Right kidney (tissue), 1 donor: ENCODE results near the gene CNKSR3.

Source experiments
- DNase-seq: peaks from one replicate; pipeline ENCODE4 v3.0.0-alpha.2; 2016

The CNKSR3 gene

DNA sequence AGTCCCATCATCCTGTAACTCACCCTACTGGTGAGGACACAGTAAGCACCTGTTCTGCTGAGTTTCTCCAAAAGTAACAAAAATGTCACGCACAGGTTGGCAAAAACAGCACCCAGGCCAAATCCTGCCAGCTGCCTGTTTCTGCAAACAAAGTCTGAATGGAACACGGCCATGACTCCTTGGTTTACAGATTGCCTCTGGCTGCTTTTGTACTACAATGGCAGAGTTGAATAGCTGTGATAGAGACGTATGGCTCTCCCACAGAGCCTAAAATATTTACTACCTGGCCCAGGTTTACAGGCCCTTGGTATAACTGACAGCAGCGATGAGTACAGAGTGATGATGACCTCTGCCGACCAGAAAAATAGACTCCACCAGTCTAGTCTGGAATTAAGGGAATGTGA is 52.6 kb downstream of the CNKSR3 start:
- DNase-seq = no peak

DNA sequence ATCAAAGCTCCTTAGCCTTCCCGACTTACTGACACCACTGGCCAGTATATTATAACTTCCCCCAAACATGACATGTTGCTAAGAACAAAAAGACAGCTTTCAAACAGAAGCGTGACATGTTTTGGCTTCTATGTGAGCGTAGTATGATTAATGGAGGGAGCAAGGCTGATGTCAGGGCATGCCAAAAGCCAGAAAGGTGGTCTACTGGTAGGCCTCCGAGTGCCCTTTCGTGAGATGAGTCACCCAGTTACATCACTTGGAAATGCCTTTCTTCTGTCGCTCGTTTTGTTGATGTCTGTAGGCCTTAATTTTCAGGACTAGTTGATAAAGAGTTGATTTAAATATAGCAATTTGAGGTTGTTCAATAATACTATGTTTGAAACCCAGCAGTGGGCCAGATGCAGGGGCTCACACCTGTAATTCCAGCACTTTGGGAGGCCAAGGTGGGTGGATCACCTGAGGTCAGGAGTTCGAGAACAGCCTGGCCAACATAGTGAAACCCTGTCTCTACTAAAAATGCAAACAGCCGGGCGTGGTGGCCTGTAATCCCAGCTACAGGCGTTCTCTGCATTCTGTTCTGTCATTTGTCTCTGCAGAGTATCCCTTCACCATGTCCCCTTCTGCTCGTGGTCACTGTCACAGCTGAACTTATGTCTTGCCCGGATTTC is 53.3 kb downstream of the CNKSR3 start:
- no peak for DNase-seq

DNA sequence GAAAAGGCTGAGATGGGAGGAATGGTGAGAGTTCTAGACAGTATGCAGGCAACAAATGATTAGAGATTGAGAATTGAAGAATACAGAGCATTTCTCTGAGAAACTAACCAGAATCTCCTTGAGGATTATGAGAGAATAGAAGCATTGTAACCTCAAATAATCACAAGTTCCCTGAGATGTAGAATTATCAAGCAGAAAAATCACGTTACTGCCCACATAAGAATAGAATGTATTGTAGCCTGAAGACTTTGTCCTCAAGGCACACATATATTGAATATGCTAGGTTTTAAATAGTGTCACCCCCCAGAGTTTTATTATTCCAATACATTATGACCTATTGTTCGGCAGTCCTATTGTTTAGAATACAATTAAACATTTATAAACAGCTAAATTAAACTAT is 57.2 kb downstream of the CNKSR3 start:
- no peak for DNase-seq

DNA sequence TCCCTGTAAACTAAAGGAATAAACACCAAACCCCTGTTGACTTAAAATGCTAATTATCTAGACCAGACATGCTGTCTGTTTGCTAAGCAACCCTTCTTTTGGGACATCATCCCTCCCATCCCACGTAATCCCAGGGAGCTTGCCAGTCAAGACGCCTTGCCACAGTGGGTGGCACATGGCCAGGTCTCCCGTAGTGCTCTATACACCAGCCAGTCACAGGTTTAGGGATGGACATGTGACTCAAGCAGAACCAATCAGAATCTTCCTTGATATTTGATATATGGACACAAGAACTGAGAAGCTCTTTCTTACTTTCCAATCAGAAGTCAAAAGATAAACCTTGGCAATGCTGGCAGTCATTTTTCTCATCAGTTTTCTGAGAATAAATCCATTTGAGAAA is 60.0 kb downstream of the CNKSR3 start:
- no peak for DNase-seq

DNA sequence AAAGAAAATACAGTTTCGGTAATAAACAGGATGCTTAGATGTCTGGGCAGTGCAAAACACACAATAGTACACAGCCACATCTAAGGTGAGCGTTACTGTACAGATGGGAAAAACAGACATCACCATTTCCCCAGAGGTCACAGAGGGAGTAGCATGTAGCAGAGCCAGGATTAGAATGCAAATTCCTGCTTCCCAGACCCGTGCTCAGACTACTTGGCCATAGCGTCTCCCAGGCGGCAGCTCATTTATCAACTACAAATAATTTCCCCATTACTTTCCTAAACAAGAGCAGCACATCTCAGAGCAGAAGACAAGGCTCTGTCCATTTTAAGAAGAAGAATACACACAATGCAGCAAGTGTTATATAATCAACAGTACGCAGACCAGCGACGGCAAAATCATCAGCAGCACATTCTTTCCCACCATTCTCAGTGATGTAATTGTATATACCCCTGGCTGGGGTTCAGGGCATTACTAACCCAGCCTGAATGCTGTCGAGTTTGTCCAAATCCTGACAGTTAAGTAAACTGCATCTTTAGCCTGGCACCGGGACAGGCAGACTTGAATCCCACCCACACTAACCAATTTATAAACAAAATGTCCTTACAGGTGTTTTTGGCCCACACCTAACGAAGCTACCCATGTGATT is 61.9 kb downstream of the CNKSR3 start:
- peak; percentile 50 for DNase-seq

GRCh38 chr6:154447954-154448353 is 62.5 kb downstream of the CNKSR3 start:
- no peak for DNase-seq

GRCh38 chr6:154446984-154447383 is 63.5 kb downstream of the CNKSR3 start:
- DNase-seq = no peak

- DNase-seq = no peak
These were observed 65.1 kb downstream of the CNKSR3 start for GRCh38 chr6:154445417-154445816.

DNA sequence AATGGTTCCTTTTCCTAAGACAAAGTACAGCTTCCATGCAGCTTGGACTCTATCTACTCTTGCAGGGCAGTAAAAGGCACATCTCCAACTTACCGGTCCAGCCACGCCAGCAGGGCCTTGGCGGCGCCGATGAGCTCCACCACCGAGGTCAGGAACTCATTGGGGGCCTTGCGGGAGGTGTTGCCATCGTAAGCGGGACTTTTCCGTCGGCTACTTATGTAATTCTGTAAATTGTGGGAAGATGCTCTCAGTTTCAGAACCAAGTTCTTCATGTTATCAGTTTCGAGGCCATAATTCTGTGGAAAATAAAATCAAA is 68.5 kb downstream of the CNKSR3 start:
- no peak for DNase-seq

DNA sequence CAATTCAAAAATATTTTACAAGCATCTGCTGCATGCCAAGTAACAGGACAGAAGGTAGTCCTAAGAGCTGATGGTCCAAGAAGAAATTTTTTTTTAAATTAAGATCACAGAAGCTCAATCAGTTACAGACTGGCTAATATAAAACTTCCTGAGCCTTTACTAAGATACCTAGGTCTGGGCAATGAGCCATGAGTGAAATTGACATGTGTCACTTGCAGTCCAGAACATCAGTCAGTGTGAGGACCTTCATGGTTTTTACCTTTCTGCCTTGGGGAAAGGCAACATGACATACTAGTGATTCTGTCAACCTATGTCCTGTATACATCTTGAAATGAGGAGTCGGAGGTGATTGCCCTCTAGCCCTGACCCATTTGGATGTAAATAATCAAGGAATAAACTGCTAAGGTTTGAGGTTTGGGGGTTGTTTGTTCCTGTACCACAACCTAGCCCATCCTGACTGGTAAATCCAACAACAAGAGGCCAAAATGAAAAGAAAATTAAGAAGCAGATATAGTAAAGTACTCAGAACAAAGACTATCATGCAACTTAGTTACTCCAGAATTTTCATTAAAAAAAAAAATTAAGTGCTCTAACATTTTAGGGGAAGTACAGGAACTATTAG is 70.0 kb downstream of the CNKSR3 start:
- no peak for DNase-seq

DNA sequence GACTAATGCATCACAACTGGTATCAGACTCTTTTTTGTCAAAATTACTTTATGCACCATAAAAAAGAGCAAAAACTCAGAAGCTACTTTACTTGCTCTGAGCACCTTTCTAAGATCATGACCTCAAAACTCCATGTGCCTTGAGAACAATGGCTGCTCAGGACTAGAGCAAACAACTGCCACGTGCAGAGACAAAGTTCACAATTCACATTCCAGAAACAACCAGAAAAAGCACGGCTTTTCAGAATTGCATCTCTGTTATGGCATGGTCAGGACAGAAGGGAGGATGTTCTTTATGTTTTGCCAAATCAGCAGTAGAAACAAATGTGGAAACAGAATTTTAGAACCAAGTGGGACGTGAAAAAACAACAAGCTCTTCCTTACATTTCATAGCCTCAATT is 70.5 kb downstream of the CNKSR3 start:
- DNase-seq = no peak

- DNase-seq = no peak
These were observed 71.5 kb downstream of the CNKSR3 start for GRCh38 chr6:154438882-154439415.

DNA sequence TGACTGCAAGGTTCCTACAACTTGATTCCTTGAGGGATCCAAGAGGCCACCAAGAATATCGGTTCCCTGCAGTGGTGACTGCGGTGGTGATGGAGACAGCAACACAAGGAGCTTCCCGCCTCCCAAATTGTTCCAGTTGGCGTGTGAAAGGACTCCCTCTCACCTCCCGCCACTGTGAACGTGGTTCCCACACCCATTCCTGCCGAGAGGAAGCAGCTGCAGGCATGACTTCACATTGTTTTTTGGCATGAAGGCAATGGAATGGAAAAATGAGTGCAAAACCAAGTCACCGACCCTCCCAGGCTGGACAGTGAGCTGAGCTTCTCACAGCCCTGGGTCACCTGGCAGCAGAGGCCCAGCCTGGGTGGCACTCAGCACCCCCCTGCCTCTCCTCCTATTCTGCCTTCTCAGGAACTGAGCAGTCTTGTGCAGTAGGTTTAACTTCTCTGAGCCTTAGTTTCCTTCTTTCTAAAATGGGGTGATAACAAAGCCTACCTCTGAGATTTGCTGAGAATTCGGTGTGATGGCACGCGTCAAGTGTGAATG is 75.0 kb downstream of the CNKSR3 start:
- DNase-seq = no peak

DNA sequence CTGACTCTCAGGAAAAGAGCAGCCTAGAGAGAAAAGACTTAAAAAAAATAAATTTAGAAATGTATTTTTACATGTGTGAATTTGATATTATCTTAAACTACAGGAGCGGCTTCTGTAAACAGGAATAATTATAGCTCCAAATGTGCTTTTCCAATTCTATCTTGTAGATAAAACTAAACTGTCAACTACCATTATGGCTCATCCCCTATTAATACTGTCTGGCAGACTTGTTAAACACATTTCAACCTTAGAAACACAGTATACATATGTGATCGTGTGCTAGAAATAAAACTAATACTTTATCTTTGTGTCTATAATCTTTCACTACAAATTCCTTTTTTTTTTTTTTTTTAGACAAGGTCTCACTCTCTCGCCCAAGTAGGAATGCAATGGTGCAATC is 75.8 kb downstream of the CNKSR3 start:
- no peak for DNase-seq

DNA sequence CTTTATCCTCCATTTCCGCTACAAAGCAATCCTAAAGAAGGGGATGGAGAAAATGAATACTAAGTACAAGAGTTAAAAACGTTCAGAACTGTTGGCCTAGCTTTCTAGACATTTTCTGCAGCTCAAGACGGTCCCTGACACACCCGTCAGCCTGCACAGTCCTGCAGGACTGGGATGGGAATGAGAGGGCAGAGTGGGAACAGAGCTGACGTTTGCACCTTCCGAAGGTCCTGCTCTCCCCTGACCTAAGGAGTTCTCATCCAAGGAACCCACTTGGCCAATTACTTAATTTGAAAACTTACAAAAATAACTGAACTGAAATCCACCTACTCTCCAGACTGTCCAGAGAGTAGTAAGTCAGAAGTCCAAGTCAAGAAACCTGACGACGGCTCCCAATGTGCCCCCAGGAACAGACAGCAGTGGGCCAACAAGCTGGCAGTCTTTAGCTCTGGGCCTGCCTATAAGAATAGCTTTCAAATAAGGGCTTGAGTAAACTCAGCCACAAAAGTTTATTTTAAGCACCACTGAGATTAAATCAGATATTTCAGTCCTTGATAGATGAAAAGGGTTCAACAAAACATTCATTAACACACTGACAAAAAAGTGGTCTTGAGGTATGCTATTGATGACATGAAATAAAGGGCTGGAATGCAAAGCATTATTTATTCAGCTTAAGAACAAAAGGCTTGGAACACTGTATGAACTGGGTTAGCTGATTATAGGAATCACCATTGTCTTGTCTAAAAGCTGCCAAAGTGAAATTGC is 76.8 kb downstream of the CNKSR3 start:
- DNase-seq = no peak

DNA sequence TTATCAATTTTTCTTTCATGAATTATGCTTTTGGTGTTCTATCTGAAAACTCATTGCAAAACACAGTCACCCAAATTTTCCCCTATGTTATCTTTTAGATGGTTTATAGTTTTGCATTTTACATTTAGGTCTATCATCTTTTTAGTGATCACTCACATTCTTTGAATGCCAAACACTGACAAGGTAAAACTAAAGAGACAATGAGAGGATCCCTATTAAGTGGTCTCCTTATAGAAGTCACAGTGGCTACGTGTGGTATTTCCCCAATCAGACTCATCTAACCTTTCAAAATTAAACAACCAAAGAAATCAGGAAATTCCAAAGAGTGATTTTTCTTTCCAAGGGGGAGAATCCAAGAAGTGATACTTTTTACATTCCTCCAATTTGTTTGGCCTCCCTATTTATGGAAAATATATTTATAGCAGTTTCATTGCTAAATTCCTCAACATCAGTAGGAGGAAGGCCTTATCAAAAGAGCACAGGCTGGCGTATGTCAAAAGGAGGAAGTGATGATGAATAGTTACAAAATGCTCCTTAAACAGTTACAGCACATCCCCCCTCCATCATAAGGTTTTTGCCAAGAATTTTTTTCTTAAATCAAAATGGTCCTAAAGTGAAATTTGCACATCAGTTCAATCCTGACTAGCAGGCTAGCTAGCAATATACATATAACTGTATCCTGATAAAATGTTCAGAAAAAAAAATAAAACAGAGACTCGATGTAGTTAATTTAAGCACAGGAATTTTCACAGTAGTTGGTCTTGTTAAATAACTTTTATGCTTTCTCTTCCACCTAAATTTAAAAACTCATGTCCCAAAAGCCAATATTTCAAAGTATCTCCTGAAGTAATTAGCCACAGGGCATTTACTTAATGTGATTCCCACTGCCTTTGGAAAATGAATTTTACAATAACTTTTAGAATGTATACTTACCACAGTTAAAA is 77.7 kb downstream of the CNKSR3 start:
- no peak for DNase-seq

- DNase-seq = no peak
These were observed 80.0 kb downstream of the CNKSR3 start for GRCh38 chr6:154430481-154430919.

DNA sequence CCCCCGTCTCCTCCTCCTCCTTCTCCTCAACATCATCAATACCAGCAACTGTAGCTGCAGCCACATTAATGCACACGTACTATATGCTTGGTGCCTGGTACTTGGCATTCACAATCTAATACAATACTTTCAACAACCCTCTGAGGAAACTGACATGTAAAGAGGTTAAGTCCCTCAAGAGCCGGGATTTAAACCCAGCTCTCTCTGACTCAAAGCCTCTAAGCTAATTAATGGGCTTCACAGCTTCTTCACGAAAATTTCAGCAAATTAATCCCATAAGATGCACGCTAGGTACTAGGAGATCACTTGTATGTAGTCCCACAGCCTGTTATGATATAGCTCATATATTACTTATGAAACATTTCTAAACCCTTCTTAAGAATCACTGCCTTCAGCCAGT is 80.8 kb downstream of the CNKSR3 start:
- DNase-seq = no peak

GRCh38 chr6:154428897-154429296 is 81.6 kb downstream of the CNKSR3 start:
- no peak for DNase-seq

- no peak for DNase-seq
These were observed 83.0 kb downstream of the CNKSR3 start for GRCh38 chr6:154427446-154427845.

DNA sequence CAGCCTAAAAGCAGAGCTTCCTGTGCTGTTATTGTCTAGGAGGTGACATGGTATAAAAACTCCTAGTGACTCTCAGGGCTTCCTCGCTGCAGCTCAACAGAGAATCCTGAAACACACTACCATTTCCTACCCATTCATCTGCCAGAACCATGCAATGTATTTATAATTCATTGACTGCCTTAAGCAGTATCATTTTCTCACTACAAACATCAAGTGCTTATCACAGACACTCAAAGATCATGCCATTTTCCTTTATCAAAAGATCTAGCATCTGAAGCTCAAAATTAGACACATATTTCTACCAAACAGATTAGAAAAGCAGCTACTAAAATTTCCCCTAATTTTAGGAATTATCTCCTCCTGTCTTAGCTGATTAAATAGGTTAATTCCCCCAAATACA is 83.5 kb downstream of the CNKSR3 start:
- DNase-seq = no peak

DNA sequence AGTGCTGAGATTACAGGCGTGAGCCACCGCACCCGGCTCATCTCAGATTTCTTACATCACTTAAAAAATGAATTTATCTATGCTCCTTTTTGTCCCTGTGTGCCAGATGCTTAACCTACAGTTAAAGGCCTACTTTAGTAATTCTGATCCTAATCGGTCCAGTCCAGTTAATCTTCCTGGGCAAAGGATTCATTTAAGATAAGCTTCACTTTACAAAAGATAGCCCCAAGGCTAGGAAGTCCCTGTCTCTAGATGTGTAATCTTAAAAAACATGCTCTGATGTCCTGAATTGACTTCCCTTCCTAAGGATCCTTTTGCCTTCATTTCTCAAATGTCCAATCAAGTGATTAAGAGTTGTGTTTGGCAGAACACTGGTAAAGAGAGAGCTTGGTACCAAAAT is 85.5 kb downstream of the CNKSR3 start:
- DNase-seq = no peak
